K562 (cell line): Measurements from ENCODE around the gene ZNF629. TPM values are rescaled to one million over a fixed set of nuclear protein-coding genes. Genes with fewer than 3 reads are reported as not detected.

Experiments
- ATAC-seq: fragments of 200-7000 bp; cut with Tn5 transposase; 3 replicates; pipeline ENCODE4 v1.9.1; 2020; ENCODE audit warnings: moderate library complexity
- BruUV-seq: library from RNA; stranded (reverse); fragments of 400-500 nt; replicated peaks from 2 replicates; lab custom pipeline; 2021; lab: Mats Ljungman, UMichigan
- CTCF ChIA-PET: fragments of 300-600 bp; formaldehyde crosslinking; extraction: SDS; loops from one replicate; lab custom pipeline; 2021; ENCODE audit warnings: low intra/inter-chr PET ratio; lab: Yijun Ruan, JAX
- POLR2A ChIA-PET: fragments of 300-600, 350-650 bp; sonication (Branson Sonifier 250); formaldehyde crosslinking; extraction: SDS; loops from one replicate; lab custom pipeline; 2021; ENCODE audit warnings: antibody characterized with exemption, inconsistent platforms; lab: Yijun Ruan, JAX
- DNase-seq, 4 experiments: peaks; one replicate each; pipeline versions ENCODE4 v3.0.0 to v3.0.0-alpha.2; 2011 to 2018; ENCODE audit warnings: low spot score in 3 of 4, mixed read lengths in 3 of 4; ENCODE audit errors: extremely low read depth in 1 of 4
- FAIRE-seq: peaks from 2 replicates; lab custom pipeline; 2011; peaks lifted over from hg19 to GRCh38; lab: Jason Lieb, UNC
- H2AFZ ChIP-seq: 2 replicates; pipeline ENCODE4 v1.6.0; 2011; ENCODE audit warnings: low read depth, low read length, control low read depth, inconsistent platforms
- H3K27ac ChIP-seq: fragments of 200-600 bp; 3 replicates; pipeline ENCODE4 v1.8.0; 2011; ENCODE audit warnings: low read depth, mild to moderate bottlenecking, control low read depth, inconsistent platforms, low read length, moderate library complexity, mixed read lengths; ENCODE audit errors: extremely low read depth
- H3K27me3 ChIP-seq, 2 experiments: fragments of 300-600 bp in 1 of 2; 2 replicates in 1 of 2; 3 replicates in 1 of 2; pipeline versions ENCODE4 v1.6.0 to v1.8.0; 2011; ENCODE audit warnings: inconsistent platforms in 2 of 2, low read length in 2 of 2, mild to moderate bottlenecking in 1 of 2, mixed read lengths in 1 of 2, moderate library complexity in 1 of 2; ENCODE audit not compliant: control insufficient read depth in 2 of 2, insufficient read depth in 2 of 2
- H3K36me3 ChIP-seq: fragments of 300-600 bp; 3 replicates; pipeline ENCODE4 v1.8.0; 2011; ENCODE audit warnings: mild to moderate bottlenecking, low read length, inconsistent platforms; ENCODE audit not compliant: control insufficient read depth, insufficient read depth
- H3K4me1 ChIP-seq, 2 experiments: fragments of 200-600 bp in 1 of 2; replicated peaks in 1 of 2; 2 replicates in 1 of 2; 3 replicates in 1 of 2; pipeline versions ENCODE4 v1.5.1 to v1.8.0; 2011; ENCODE audit warnings: inconsistent platforms in 2 of 2, low read length in 2 of 2, mild to moderate bottlenecking in 1 of 2, mixed read lengths in 1 of 2, moderate library complexity in 1 of 2; ENCODE audit not compliant: control insufficient read depth in 2 of 2, insufficient read depth in 2 of 2
- H3K4me2 ChIP-seq: 2 replicates; pipeline ENCODE4 v1.6.1; 2011; ENCODE audit warnings: low read length, control low read depth, inconsistent platforms, mixed read lengths; ENCODE audit not compliant: insufficient read depth
- H3K4me3 ChIP-seq: fragments of 200-600 bp; sonication (generic), shearing (Covaris generic); 2 replicates; pipeline ENCODE4 v1.5.1; 2016; ENCODE audit warnings: control low read depth, inconsistent platforms
- H3K79me2 ChIP-seq: fragments of 200-600 bp; 3 replicates; pipeline ENCODE4 v1.8.0; 2011; ENCODE audit warnings: low read length, inconsistent platforms; ENCODE audit not compliant: control insufficient read depth, insufficient read depth
- H3K9ac ChIP-seq, 2 experiments: 2 replicates each; pipeline versions ENCODE4 v1.6.0 to v1.6.1; 2011; ENCODE audit warnings: low read depth in 2 of 2, low read length in 2 of 2, control low read depth in 1 of 2, inconsistent platforms in 1 of 2, mild to moderate bottlenecking in 1 of 2, mixed read lengths in 1 of 2; ENCODE audit not compliant: insufficient read depth in 1 of 2
- H3K9me1 ChIP-seq: one replicate; pipeline ENCODE4 v1.6.0; 2011; ENCODE audit warnings: inconsistent platforms, mild to moderate bottlenecking, low read length, moderate library complexity; ENCODE audit not compliant: control insufficient read depth, insufficient read depth
- H3K9me3 ChIP-seq: replicated peaks from 2 replicates; pipeline ENCODE4 v1.5.1; 2011; ENCODE audit warnings: low read depth, low read length, inconsistent platforms; ENCODE audit not compliant: control insufficient read depth, insufficient read depth
- H4K20me1 ChIP-seq: replicated peaks from 2 replicates; pipeline ENCODE4 v1.6.1; 2011; ENCODE audit warnings: low read length, inconsistent platforms, mixed read lengths; ENCODE audit not compliant: control insufficient read depth, insufficient read depth
- CBX2 ChIP-seq: fragments of 200-600 bp; sonication (generic); IDR thresholded peaks from one replicate; pipeline ENCODE4 v1.6.1; 2012; ENCODE audit warnings: mild to moderate bottlenecking, low read length, inconsistent platforms; ENCODE audit not compliant: insufficient read depth, poor library complexity, severe bottlenecking
- ESRRA ChIP-seq: fragments of 450-650 bp; IDR thresholded peaks from 2 replicates; pipeline ENCODE4 v1.6.1; 2014; ENCODE audit warnings: low read depth, mild to moderate bottlenecking, moderate library complexity, borderline replicate concordance
- FOS ChIP-seq: IDR thresholded peaks from 3 replicates; pipeline ENCODE4 v1.6.1; 2011; ENCODE audit not compliant: insufficient read length; ENCODE audit errors: extremely low read depth
- RBM39 ChIP-seq: fragments of 200-400 bp; formaldehyde crosslinking; optimal IDR thresholded peaks from 2 replicates; pipeline ENCODE3; 2018; ENCODE audit warnings: low read depth, low read length
- ZNF174 ChIP-seq: fragments of 250-450 bp; sonication (Bioruptor Pico); IDR thresholded peaks from 2 replicates; pipeline ENCODE4 v1.4.0; 2020; ENCODE audit warnings: mild to moderate bottlenecking
- ZNF639 ChIP-seq, 2 experiments: fragments of 200-800 bp in 1 of 2; sonication (Bioruptor generic) in 1 of 2; sonication (generic) in 1 of 2; formaldehyde crosslinking in 1 of 2; IDR thresholded peaks in 1 of 2; conservative IDR thresholded peaks in 1 of 2; 2 replicates each; pipeline versions ENCODE4 v1.5.0 to v1.6.1; 2016 to 2020; ENCODE audit warnings: missing compliant biosample characterization in 1 of 2, missing genetic modification characterization in 1 of 2, missing genetic modification reagents in 1 of 2
- WGBS: fragments of 100-300 bp; shearing (Covaris generic); methylation state at CpG from one replicate; pipeline ENCODE4 v1.1.6; 2016; ENCODE audit warnings: low coverage, mixed read lengths; ENCODE audit not compliant: insufficient coverage; ENCODE audit errors: missing lambda C conversion rate; 5-methylcytosine and 5-hydroxymethylcytosine counted together
- in situ Hi-C: fragments of 300-500 bp; cut with MboI; formaldehyde crosslinking; loops from 4 replicates; pipeline ENCODE4 v1.15.0; 2018; ENCODE audit warnings: inconsistent platforms, mixed read lengths
- intact Hi-C: fragments of 100-400 bp; cut with micrococcal nuclease; formaldehyde crosslinking; loops from 2 replicates; pipeline ENCODE4 v1.14.2; 2022
- polyA plus RNA-seq, 8 experiments: library from polyadenylated mRNA; depleted of rRNA in 4 of 8; stranded (reverse) in 5 of 8; unstranded in 3 of 8; fragments of >200 nt; fragmentation: Nextera tagmentation in 2 of 8; fragmentation: Illumina TruSeq in 1 of 8; extraction: Ambion mirVana in 2 of 8; extraction: Trizol in 1 of 8; gene quantifications; 2 replicates each; pipeline versions ENCODE4 v1.2.1 to v1.2.3, GENCODE V29; 2011 to 2014; ENCODE audit warnings: inconsistent platforms in 1 of 8, missing spikeins in 1 of 8
- total RNA-seq, 7 experiments: library from RNA; depleted of rRNA in 6 of 7; stranded (reverse); fragments of >200 nt in 6 of 7; fragmentation: Illumina TruSeq in 2 of 7; extraction: Trizol in 2 of 7; gene quantifications; 2 replicates each; pipeline versions ENCODE4 v1.2.1 to v1.2.3, GENCODE V29; 2011 to 2021; ENCODE audit warnings: low replicate concordance in 1 of 7
- TF ChIP-seq, protein P1 (sequence below): fragments of 450-650 bp; IDR thresholded peaks from 2 replicates; pipeline ENCODE4 v1.6.1; 2016
- TF ChIP-seq, protein P2 (sequence below): fragments of 250-450 bp; sonication (Bioruptor Pico); IDR thresholded peaks from 2 replicates; pipeline ENCODE4 v1.8.0; 2021; ENCODE audit warnings: borderline replicate concordance, mild to moderate bottlenecking, moderate library complexity; ENCODE audit not compliant: poor library complexity, severe bottlenecking

ZNF629 gene
- total and polyA plus RNA-seq, 9 of the 15 experiments (the other 6 are each of a cell fraction or from before 2014, with no cell fraction given), result 0.44 to 18.8 (median 7.4) TPM

GRCh38 chr16:30785126-30786106, 1.6 kb downstream of the ZNF629 start:
- no peaks in the 10 kb centered on the region for H3K27me3 ChIP-seq
- peaks cover 47% of the 10 kb centered on the region; the same call in 1 of the 3 replicates for H3K36me3 ChIP-seq
- TSS peak; percentile 46 for BruUV-seq
- no peaks in the 10 kb centered on the region for H3K9me3 ChIP-seq
- TF ChIP-seq ZNF639 (CRISPR knock-in tag; conservative IDR thresholded peaks at IDR 0.05 in 1 of 2, IDR thresholded peaks at IDR 0.05 in 1 of 2) (no peak), FOS (no peak), ZNF174 (CRISPR knock-in tag) (no peak), RBM39 (no peak), ESRRA (peak; percentile 85), CBX2 (no peak)
- TF ChIP-seq, protein P1, sequence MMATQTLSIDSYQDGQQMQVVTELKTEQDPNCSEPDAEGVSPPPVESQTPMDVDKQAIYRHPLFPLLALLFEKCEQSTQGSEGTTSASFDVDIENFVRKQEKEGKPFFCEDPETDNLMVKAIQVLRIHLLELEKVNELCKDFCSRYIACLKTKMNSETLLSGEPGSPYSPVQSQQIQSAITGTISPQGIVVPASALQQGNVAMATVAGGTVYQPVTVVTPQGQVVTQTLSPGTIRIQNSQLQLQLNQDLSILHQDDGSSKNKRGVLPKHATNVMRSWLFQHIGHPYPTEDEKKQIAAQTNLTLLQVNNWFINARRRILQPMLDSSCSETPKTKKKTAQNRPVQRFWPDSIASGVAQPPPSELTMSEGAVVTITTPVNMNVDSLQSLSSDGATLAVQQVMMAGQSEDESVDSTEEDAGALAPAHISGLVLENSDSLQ, result 0 out of 2 replicates have a peak, but pooled peaks have one; percentile 16
- TF ChIP-seq, protein P2, sequence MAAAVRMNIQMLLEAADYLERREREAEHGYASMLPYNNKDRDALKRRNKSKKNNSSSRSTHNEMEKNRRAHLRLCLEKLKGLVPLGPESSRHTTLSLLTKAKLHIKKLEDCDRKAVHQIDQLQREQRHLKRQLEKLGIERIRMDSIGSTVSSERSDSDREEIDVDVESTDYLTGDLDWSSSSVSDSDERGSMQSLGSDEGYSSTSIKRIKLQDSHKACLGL (CRISPR knock-in tag), result no peak
- H2AFZ ChIP-seq, result no peak overlapping the region
- peaks cover 14 to 35% of the 10 kb centered on the region in 2 experiments; a peak in 4 of 5 replicates for H3K4me1 ChIP-seq
- in situ Hi-C loops, result no loop called here
- peak overlapping the region; percentile 76 for H3K4me2 ChIP-seq
- intact Hi-C loops, result no loop called here
- peak overlapping the region; percentile 63 to 98 for H3K9ac ChIP-seq
- H4K20me1 ChIP-seq, result no peaks in the 10 kb centered on the region
- WGBS, result 72% methylated on average over 6 of the region's 7 CpGs
- FAIRE-seq (no peak), ATAC-seq (no peak), DNase-seq (no peak)
- POLR2A ChIA-PET, result interaction anchor here (0.6 to 2.0 kb wide), 5 partner anchors 9 to 29 kb away, joined by 3 to 9 read pairs (median 5); no protein-coding TSS in a partner anchor
- peaks cover 27% of the 10 kb centered on the region for H3K79me2 ChIP-seq
- no peak overlapping the region for H3K27ac ChIP-seq
- H3K9me1 ChIP-seq, result no peaks in the 10 kb centered on the region
- peak overlapping the region; percentile 73; the same call in 1 of the 2 replicates for H3K4me3 ChIP-seq
- CTCF ChIA-PET, result interaction anchor here (0.5 kb wide), 1 partner anchor 1042 kb away, joined by 3 read pairs; no protein-coding TSS in a partner anchor
